HCT116 (cell line): ENCODE results near the gene EIF2D.

Source experiments
- CTCF ChIP-seq, 3 experiments: fragments of 200-600 bp in 1 of 3; sonication (generic) in 1 of 3; IDR thresholded peaks in 2 of 3; conservative IDR thresholded peaks in 1 of 3; 2 replicates each; pipeline ENCODE4 v1.5.1; 2012 to 2017; ENCODE audit warnings: low read depth in 2 of 3, low read length in 2 of 3, antibody characterized with exemption in 1 of 3, borderline replicate concordance in 1 of 3, control low read depth in 1 of 3, mild to moderate bottlenecking in 1 of 3, mixed read lengths in 1 of 3, mixed run types in 1 of 3, moderate library complexity in 1 of 3; ENCODE audit not compliant: insufficient read depth in 1 of 3
- EZH2 ChIP-seq: fragments of 200-600 bp; sonication (generic); IDR thresholded peaks from 2 replicates; pipeline ENCODE4 v1.6.1; 2017; ENCODE audit warnings: antibody characterized with exemption, mixed run types
- EZH2phosphoT487 ChIP-seq: fragments of 200-600 bp; IDR thresholded peaks from 2 replicates; pipeline ENCODE4 v1.6.1; 2018; ENCODE audit warnings: antibody characterized with exemption, borderline replicate concordance
- POLR2A ChIP-seq: IDR thresholded peaks from 2 replicates; pipeline ENCODE4 v1.7.0; 2011; ENCODE audit warnings: borderline replicate concordance; ENCODE audit not compliant: insufficient read depth, insufficient read length; ENCODE audit errors: extremely low read depth
- POLR2AphosphoS5 ChIP-seq: IDR thresholded peaks from 2 replicates; pipeline ENCODE4 v1.6.1; 2011; ENCODE audit warnings: mild to moderate bottlenecking, low read depth, low read length, moderate library complexity
- REST ChIP-seq: IDR thresholded peaks from 2 replicates; pipeline ENCODE4 v1.6.1; 2012; ENCODE audit warnings: low read depth
- SP1 ChIP-seq: IDR thresholded peaks from 2 replicates; pipeline ENCODE4 v1.6.1; 2012; ENCODE audit warnings: low read depth
- SRF ChIP-seq: IDR thresholded peaks from 2 replicates; pipeline ENCODE4 v1.6.1; 2012; ENCODE audit warnings: low read depth

GRCh38 chr1:206575894-206576737 lies 36.1 kb downstream of the EIF2D start:
- TF ChIP-seq CTCF (IDR thresholded peaks at IDR 0.05 in 2 of 3, conservative IDR thresholded peaks at IDR 0.05 in 1 of 3; ENCODE audit: borderline replicate concordance in 1 of 3, insufficient read depth in 1 of 3, low read depth in 2 of 3, low read length in 2 of 3) (no peak), POLR2AphosphoS5 (no peak), POLR2A (no peak), EZH2phosphoT487 (no peak), EZH2 (no peak), SP1 (no peak), SRF (no peak), REST (no peak)
